GM10248 (cell line): Measurements from ENCODE around the gene TRIOBP.
"Not testable (repeated sequence)": the region's sequence is repeated elsewhere in the genome, so short reads cannot be mapped to it uniquely, and the experiment has no call there.

Experiments
- CTCF ChIA-PET: fragments of 300-600 bp; sonication (Branson Sonifier 250); formaldehyde crosslinking; extraction: SDS; loops from one replicate; lab custom pipeline; 2021; ENCODE audit warnings: antibody characterized with exemption; lab: Yijun Ruan, JAX
- POLR2A ChIA-PET: fragments of 350-650 bp; sonication (Branson Sonifier 250); formaldehyde crosslinking; extraction: SDS; loops from one replicate; lab custom pipeline; 2020; ENCODE audit warnings: antibody characterized with exemption; lab: Yijun Ruan, JAX
- DNase-seq: peaks from one replicate; pipeline ENCODE4 v3.0.0; 2012; ENCODE audit errors: extremely low spot score
- CTCF ChIP-seq: IDR thresholded peaks from 2 replicates; pipeline ENCODE4 v1.5.1; 2012; ENCODE audit warnings: mild to moderate bottlenecking, low read depth; ENCODE audit errors: extremely low read depth, missing control alignments, control extremely low read depth

Gene TRIOBP

DNA sequence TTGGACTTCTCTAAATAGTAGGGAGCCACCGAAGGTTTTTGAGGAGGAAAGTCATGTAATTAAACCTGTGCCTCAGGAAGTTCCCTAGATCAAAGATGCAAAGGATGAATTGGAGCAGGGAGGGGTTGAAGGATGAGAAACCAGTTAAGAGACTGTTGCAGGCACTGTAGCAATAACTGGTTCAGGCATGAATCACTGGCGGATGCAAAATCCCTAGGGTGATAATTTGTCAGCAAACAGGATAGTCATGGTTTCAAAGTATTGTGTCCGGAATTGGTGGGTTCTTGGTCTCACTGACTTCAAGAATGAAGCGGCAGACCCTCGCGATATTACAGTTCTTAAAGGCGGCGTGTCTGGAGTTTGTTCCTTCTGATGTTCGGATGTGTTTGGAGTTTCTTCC, 19.9 kb downstream of the TRIOBP start:
- CTCF ChIA-PET: no interaction called here
- POLR2A ChIA-PET: no interaction called here
- no peak for DNase-seq
- no peak for TF ChIP-seq CTCF

DNA sequence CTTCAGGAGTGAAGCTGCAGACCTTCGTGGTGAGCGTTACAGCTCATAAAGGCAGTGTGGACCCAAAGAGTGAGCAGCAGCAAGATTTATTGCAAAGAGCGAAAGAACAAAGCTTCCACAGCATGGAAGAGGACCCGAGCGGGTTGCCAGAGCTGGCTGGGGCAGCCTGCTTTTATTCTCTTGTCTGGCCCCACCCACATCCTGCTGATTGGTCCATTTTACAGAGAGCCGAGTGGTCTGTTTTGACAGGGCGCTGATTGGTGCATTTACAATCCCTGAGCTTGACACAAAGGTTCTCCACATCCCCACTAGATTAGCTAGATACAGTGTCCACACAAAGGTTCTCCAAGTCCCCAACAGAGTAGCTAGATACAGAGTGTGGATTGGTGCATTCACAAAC, 20.4 kb downstream of the TRIOBP start:
- POLR2A ChIA-PET, DNase-seq, CTCF ChIA-PET: not testable (repeated sequence)

DNA sequence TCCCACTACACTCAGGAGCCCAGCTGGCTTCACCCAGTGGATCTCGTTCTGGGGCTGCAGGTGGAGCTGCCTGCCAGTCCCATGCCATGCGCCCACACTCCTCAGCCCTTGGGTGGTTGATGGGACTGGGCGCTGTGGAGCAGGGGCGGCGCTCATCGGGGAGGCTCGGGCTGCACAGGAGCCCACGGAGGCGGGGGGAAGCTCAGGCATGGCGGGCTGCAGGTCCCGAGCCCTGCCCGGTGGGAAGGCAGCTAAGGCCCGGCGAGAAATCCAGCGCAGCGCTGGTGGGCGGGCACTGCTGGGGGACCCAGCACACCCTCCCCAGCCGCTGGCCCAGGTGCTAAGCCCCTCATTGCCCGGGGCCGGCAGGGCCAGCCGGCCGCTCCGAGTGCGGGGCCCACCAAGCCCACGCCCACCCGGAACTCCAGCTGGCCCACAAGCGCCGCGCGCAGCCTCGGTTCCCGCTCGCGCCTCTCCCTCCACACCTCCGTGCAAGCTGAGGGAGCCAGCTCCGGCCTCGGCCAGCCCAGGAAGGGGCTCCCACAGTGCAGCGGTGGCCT, 21.0 kb downstream of the TRIOBP start:
- CTCF ChIA-PET: interaction anchor here (0.8 kb wide), 1 partner anchor 19 kb away, joined by 3 read pairs; no protein-coding TSS in a partner anchor
- DNase-seq, POLR2A ChIA-PET: not testable (repeated sequence)

DNA sequence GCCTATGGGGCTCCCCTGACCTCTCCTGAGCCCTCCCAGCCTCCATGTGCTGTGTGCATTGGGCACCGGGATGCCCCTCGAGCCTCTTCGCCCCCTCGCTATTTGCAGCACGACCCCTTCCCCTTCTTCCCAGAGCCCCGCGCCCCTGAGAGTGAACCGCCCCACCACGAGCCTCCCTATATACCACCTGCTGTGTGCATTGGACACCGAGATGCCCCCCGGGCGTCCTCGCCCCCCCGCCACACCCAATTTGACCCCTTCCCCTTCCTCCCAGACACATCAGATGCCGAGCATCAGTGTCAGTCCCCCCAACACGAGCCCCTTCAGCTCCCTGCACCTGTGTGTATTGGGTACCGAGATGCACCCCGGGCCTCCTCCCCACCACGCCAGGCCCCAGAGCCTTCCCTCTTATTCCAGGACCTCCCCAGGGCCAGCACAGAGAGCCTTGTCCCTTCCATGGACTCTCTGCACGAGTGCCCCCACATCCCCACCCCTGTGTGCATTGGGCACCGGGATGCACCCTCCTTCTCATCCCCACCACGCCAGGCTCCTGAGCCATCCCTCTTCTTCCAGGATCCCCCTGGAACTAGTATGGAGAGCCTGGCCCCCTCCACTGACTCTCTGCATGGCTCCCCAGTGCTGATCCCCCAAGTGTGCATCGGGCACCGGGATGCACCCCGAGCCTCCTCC, 28.8 kb downstream of the TRIOBP start:
- POLR2A ChIA-PET: no interaction called here
- no peak for DNase-seq
- TF ChIP-seq CTCF: no peak
- CTCF ChIA-PET: no interaction called here

GRCh38 chr22:37726241-37726887, 29.5 kb downstream of the TRIOBP start:
- TF ChIP-seq CTCF: peak; percentile 7
- DNase-seq: peak; percentile 50
- CTCF ChIA-PET: no interaction called here
- POLR2A ChIA-PET: no interaction called here

DNA sequence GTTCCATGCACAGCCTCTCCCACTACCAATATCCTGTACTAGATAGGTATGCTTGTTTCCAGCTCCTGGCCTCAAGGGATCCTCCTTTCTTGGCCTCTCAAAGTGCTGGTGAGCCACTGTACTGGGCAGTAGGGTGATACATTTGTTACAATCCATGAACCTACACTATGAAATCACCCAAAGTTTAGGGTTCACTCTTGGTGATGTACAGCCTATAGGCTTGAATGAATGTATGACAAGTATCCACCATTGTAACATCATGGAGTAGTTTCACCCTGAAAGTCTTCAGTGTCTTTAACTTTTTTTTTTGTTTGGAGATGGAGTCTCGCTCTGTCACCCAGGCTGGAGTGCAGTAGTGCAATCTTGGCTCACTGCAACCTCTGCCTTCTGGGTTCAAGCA, 31.8 kb downstream of the TRIOBP start:
- ChIA-PET CTCF (interaction anchor here (1.5 to 2.2 kb wide), 2 partner anchors 47 to 89 kb away, joined by 3 to 8 read pairs; no protein-coding TSS in a partner anchor), POLR2A (no interaction called here)
- TF ChIP-seq CTCF: no peak
- DNase-seq: no peak

DNA sequence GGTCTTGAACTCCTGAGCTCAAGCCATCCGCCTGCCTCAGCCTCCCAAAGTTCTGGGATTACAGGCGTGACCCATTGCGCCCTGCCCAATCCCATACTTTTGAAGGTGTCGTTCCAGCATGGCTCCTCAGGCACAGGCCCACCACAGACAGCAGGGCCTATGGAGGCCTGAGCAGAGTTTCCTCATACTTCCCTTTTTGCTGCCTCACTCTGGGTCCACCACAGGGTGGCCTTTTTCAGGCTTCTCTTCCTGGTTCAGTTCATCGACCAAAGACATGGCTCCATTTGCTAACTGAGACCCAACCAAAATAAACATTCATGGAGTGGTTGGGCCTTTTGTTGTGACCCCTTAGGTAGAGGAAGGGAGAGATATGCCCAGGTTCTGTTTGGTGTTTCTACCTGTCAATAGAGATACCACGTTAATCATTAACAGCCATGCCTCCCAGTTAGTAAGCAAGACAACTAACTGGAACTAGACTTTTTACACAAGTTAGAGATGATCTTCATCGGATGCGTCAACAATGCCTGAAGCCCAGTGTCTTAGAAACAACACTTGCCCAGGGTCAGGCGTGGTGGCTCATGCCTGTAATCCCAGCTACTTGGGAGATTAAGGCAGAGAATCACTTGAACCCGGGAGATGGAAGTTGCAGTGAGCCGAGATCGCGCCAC, 35.1 kb downstream of the TRIOBP start:
- ChIA-PET POLR2A (no interaction called here), CTCF (interaction anchor here (1.1 kb wide), 1 partner anchor 9 kb away, joined by 3 read pairs; no protein-coding TSS in a partner anchor)
- DNase-seq: peak; percentile 54
- TF ChIP-seq CTCF: no peak
